Forelimb muscle (tissue), 1 donor: ENCODE data around the gene SLC10A7. TPM values are rescaled to one million over a fixed set of nuclear protein-coding genes. Genes with fewer than 3 reads are reported as not detected.
"Not testable (repeated sequence)": the region's sequence is repeated elsewhere in the genome, so short reads cannot be mapped to it uniquely, and the experiment has no call there.

Experiments used
- DNase-seq: peaks from one replicate; pipeline ENCODE4 v3.0.0-alpha.2; 2013; ENCODE audit warnings: low read depth
- polyA plus RNA-seq: library from polyadenylated mRNA; unstranded; fragments of 120-200 nt; gene quantifications from one replicate; pipeline ENCODE4 v1.2.1, GENCODE V29; 2013; ENCODE audit not compliant: insufficient read length

Gene SLC10A7
- polyA plus RNA-seq, 1 donor, result 6.6 TPM

- DNase-seq, result no peak
Measured at GRCh38 chr4:146359771-146360170, 162.0 kb downstream of the SLC10A7 start.

GRCh38 chr4:146350114-146350513 is 171.6 kb downstream of the SLC10A7 start:
- DNase-seq, result not testable (repeated sequence)

- DNase-seq, result no peak
Measured at GRCh38 chr4:146349306-146349705, 172.4 kb downstream of the SLC10A7 start.

DNA sequence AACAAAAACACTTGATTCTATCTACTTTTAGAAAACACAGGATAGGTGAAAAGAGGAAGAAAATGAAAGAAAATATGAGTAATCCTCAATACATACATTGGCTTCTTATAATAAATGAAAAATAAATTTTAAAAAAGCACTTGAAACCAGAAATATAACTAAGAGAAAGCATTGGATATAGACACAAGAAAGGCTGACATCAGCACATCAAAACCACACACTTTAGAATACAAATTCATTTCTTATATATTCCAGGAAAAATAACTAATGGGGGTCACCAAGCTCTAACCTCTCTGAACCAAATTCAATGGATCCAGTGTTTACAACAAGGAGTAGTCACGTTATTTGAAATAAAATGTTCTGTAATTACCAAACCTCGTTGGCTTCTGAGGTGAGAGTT is 173.9 kb downstream of the SLC10A7 start:
- no peak for DNase-seq

DNA sequence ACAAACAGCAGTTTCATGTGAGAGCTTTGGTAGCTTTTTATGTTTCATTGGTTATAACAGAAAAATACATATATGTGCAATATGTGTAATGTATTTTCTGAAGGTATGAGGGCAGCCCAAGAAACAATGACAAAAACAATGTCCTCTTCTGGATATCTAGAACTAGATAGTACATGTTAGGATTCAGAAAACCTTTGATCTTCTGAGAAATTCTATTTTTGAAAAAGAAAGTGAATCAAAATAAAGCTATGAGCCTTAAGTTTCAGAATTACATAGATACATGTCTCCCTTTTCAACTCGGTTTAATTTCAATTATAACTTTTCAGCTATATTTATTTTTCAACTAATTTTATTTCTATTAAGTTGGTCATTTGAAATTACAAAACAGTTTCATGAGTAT is 175.5 kb downstream of the SLC10A7 start:
- no peak for DNase-seq

DNA sequence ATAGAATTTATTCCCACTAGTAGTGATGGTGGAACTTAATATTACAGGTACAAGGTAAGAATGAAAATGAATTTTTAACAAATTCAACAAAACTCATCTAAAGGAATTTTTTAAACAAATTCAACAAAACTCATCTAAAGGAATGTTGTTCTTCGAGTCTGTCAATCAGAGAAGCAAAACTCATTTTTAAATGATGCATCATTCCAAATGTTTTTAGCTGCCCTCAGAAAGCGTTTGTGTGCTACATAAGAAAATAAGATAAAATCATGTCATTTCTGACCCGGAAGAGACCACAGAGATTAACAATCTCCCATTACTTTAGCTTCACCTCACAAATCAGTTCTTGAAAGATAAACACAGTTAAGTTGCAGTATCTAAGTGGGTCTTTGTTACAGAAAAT is 178.0 kb downstream of the SLC10A7 start:
- DNase-seq, result no peak

DNA sequence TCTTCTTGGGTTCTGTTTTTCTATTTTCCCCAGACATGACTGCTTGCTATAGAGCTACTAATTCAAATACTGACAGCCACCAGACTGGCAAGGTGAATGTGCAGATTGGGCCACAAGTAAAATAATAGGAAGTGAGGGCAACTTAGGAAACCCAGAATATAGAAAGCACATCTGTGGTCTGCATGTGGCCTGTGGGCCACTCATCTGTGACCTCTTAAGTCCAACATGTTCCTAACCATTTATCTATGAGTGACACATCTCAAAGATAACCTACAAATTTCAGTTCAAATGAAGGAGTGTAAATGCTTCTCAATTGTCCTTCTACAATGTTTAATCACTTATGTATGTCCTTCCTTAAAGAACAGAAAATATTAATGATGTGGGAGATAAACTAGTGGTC is 178.5 kb downstream of the SLC10A7 start:
- no peak for DNase-seq

GRCh38 chr4:146342600-146343192 is 179.0 kb downstream of the SLC10A7 start:
- DNase-seq, result peak; percentile 14

DNA sequence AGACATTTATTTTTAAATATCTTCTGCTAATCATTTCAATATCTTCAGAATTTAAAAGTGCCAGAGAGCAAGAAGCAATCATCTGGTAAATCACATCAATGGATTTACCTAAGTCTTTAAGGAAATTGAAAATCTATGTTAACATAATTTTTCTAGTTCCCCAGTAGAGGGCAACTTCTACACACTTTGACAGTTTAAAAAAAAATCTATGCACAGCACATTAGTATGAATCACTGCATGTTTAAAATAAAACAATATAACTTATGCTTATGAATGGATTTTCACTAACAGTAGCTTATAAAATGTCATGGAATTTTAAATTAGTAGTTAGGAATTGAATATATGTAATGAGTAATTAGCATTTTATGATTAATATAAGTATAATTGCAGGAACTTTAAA is 180.9 kb downstream of the SLC10A7 start:
- no peak for DNase-seq

DNA sequence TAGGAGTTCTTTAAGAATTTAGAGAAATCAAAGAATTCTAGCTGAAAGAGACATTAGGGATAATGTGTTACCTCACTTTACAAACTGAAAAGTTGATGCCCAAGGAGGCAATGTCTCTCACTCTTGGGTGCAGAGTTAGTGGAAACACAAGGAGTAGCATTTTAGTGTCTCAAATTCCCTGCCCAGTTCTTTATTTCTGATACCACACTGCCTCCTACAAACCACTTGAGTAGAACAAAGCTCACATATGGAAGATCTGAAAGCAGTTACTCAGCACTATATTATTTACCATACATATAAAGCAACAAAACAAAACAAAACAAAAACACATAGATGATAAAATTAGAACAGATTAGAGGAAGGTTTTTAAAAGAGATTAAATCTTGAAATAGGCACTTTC is 183.2 kb downstream of the SLC10A7 start:
- no peak for DNase-seq

DNA sequence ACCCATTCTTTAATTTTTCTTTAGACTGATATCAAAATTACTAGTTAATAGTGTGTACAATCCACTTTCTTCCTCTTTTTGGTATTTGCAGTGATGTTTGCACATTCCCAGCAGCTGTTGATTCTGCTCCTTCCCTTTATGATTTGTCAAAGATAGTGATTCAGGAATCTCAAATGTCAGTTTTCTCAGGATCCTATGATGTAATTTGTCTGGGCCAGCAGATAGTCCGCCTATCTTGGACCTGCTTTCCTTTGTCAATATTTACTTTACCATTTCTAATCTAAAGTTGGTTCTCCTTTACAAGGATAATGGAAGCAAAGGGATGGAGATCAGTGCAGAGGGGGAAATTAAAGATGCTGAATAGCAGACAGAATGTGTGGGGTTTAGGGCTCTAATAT is 185.3 kb downstream of the SLC10A7 start:
- no peak for DNase-seq

- no peak for DNase-seq
Measured at GRCh38 chr4:146335763-146336409, 185.9 kb downstream of the SLC10A7 start.

DNA sequence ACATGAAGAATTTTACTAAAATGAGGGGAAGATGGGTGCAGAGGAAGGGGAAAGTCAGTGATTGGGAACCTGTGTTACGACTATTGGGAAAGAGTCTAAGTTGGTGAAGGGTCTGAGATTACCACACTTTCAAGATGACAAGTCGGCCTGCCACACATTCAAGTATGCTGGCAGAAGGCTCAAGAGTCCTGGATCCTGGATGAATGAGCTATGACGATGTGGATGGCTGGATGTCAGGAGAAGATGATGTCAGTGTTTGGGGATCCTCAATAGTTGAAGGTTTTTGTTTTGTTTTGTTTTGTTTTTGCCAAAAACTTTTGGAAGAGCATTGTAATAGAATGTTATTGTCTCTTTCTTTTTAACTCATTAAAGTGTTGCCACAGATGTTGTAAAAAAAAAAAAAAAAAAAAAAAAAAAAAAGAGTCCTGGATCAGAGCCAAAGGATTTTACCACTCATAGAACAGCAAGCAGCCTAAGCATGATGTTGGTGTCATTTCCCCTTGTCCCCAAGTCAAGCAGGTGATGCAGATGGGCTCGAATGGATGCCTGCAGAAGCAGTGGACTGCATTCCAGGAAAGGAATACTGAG is 186.8 kb downstream of the SLC10A7 start:
- peak; percentile 5 for DNase-seq

- DNase-seq, result no peak
Measured at GRCh38 chr4:146333895-146334262, 187.9 kb downstream of the SLC10A7 start.

- DNase-seq, result no peak
Measured at GRCh38 chr4:146333187-146333894, 188.4 kb downstream of the SLC10A7 start.

DNA sequence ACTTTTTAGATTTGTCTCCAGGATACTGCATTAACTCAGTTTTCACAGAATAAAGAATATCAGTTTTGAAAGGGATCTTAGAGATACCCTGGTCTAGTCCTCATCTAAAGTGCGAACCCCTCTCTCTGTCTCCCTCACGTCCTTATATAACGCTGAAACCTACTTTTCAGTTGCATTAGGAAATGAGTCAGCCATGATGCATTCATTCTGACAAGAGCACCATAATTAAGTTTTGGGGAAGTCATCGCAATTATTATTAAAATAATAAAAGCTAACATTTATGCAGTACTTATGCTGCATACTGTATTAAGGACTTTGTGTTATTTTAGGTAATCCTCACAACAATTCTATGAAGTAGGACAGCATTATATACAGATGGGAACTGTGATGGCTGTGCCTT is 191.3 kb downstream of the SLC10A7 start:
- DNase-seq, result no peak

DNA sequence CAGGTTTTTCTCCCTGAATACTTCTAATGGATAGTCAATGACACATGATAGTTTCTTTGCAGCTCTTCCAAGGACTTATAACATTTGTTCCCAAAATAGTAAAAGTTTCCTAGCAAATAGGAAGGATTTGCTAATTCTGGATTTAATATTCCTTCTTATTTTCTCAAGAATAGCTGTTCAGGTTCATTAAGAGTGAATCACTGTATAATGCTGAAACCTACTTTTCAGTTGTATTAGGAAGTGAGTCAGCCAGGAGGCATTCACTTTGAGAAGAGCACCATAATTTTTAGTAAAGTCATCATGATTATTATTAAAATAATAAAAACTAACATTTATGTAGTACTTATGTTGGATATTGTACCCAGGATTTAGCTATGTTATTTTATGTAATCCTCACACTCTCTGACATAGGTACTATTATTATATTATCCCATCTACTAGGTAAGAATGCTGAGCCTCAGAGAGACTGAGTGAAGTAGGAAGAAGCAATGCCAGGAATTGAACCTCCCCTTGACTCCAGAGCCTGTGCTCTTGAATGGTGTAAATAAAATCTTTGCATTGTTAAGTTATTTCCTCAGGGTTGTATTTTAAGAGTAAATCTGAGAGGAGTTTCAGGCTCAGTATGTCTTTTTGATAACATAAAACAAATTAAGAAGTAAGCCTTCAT is 192.6 kb downstream of the SLC10A7 start:
- no peak for DNase-seq

GRCh38 chr4:146327859-146328650 is 193.7 kb downstream of the SLC10A7 start:
- no peak for DNase-seq

GRCh38 chr4:146318894-146319293 is 202.8 kb downstream of the SLC10A7 start:
- no peak for DNase-seq

DNA sequence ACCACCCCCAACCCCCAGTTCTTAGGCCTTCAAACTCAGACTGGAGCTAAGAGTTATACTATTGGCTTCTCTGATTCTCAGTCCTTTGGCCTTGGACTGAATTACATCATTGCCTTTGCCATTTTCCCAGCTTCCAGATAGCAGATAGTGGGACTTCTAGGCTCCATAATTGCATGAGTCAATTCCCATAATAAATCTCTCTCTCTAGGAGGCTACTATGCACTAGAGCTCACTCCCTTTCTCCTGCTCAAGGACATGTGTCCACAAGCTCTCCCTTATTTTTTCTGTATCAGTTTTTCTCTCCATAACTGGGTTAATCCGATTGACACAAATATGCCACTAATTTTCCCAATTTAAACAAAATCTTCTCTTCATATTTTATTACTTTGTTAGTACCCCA is 204.0 kb downstream of the SLC10A7 start:
- DNase-seq, result no peak

GRCh38 chr4:146315184-146315583 is 206.6 kb downstream of the SLC10A7 start:
- DNase-seq, result no peak
